ENCODE results near the gene SLC30A4. TPM values are rescaled to one million over a fixed set of nuclear protein-coding genes. Genes with fewer than 3 reads are reported as not detected.

SLC30A4 gene
- polyA plus RNA-seq, 1 of the 3 experiments (the other 2 are of a cell fraction), result 1.9 TPM

DNA sequence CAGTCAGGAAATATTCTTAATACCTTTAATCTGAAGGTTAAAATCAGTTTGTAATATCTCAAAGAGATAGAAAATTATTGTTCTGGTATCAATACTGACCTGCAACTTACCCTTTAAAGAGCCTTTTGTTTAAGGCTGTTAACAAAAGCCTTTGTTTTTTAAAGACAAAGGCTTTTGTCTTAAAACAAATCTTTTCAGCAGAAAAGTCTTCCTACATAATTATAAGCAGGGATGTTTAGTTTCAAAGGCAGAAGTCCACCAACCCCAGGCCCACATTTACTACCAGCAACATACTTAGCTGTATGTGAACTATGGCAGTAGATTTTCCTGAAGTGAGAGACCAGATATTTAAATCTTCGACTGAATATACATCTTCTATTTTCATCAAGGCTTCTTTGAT lies 36.2 kb downstream of the SLC30A4 start:
- H2AFZ ChIP-seq (ENCODE audit: low read depth), result no peak overlapping the region
- no peaks in the 10 kb centered on the region for H3F3A ChIP-seq (replicated peaks; ENCODE audit: insufficient read depth)
- no peak overlapping the region for H3K27ac ChIP-seq (ENCODE audit: low read depth in 2 of 2, low read length in 1 of 2)
- ChIA-PET CTCF (interaction anchor here (0.6 to 1.7 kb wide), 3 partner anchors 9 to 281 kb away, joined by 3 to 5 read pairs (median 3); no protein-coding TSS in a partner anchor), POLR2A (no interaction called here)
- no peak for DNase-seq
- H3K4me2 ChIP-seq, result no peak overlapping the region
- no peaks in the 10 kb centered on the region for H3K79me2 ChIP-seq (ENCODE audit: insufficient read depth)
- no peaks in the 10 kb centered on the region for H4K20me1 ChIP-seq (ENCODE audit: insufficient read depth)
- peaks cover 9 to 11% of the 10 kb centered on the region in 2 experiments for H3K36me3 ChIP-seq (replicated peaks in 1 of 2; ENCODE audit: control insufficient read depth in 1 of 2, insufficient read depth in 2 of 2, low read length in 1 of 2)
- no peaks in the 10 kb centered on the region for H3K27me3 ChIP-seq (ENCODE audit: insufficient read depth)
- no peak overlapping the region for H3K4me3 ChIP-seq (ENCODE audit: low read depth in 2 of 2, low read length in 1 of 2)
- TF ChIP-seq SIN3A (IDR thresholded peaks at IDR 0.05; ENCODE audit: borderline replicate concordance, low read depth, low read length) (no peak), MXI1 (IDR thresholded peaks at IDR 0.05; ENCODE audit: low read depth, low read length) (no peak), GABPA (IDR thresholded peaks at IDR 0.05; ENCODE audit: low read depth) (no peak)
- WGBS (ENCODE audit: low lambda C conversion rate), result 86% methylated on average over 1 of the region's 1 CpG
- H3K9me3 ChIP-seq, result no peaks in the 10 kb centered on the region
- H3K4me1 ChIP-seq (ENCODE audit: control insufficient read depth in 1 of 2, insufficient read depth in 2 of 2, low read depth in 1 of 2, low read length in 1 of 2), result no peaks in the 10 kb centered on the region
- no peaks in the 10 kb centered on the region for H3K9me2 ChIP-seq
- H3K9ac ChIP-seq, result no peak overlapping the region

DNA sequence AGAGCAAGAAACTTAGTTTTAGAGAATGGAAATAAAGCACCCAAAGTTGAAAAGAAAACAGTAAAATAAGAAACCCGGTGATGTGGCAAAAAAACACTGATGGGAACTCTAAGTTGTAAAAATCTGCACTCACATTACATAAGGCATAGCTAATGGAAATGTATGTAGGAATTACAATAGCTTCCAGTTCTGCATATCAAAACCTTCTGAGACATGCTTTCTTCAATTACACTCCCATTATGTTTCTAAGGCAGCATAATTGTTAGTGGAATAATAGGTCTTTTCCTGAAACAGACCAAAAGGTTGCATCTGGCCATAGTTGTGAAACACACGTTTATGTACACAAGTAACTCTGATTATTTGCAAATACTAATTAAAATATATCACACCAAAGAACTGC lies 41.4 kb downstream of the SLC30A4 start:
- Histone ChIP-seq H3K27me3 (ENCODE audit: insufficient read depth) (no peaks in the 10 kb centered on the region), H3K36me3 (replicated peaks in 1 of 2; ENCODE audit: control insufficient read depth in 1 of 2, insufficient read depth in 2 of 2, low read length in 1 of 2) (peaks cover under 1 to 7% of the 10 kb centered on the region in 2 experiments), H4K20me1 (ENCODE audit: insufficient read depth) (no peaks in the 10 kb centered on the region), H3K79me2 (ENCODE audit: insufficient read depth) (no peaks in the 10 kb centered on the region), H3K9ac (no peak overlapping the region), H2AFZ (ENCODE audit: low read depth) (no peak overlapping the region), H3K4me3 (ENCODE audit: low read depth in 2 of 2, low read length in 1 of 2) (no peak overlapping the region), H3K9me3 (no peaks in the 10 kb centered on the region), H3K9me2 (no peaks in the 10 kb centered on the region), H3F3A (replicated peaks; ENCODE audit: insufficient read depth) (no peaks in the 10 kb centered on the region), H3K27ac (ENCODE audit: low read depth in 2 of 2, low read length in 1 of 2) (no peak overlapping the region), H3K4me2 (no peak overlapping the region), H3K4me1 (ENCODE audit: control insufficient read depth in 1 of 2, insufficient read depth in 2 of 2, low read depth in 1 of 2, low read length in 1 of 2) (no peaks in the 10 kb centered on the region)
- TF ChIP-seq, protein P1, sequence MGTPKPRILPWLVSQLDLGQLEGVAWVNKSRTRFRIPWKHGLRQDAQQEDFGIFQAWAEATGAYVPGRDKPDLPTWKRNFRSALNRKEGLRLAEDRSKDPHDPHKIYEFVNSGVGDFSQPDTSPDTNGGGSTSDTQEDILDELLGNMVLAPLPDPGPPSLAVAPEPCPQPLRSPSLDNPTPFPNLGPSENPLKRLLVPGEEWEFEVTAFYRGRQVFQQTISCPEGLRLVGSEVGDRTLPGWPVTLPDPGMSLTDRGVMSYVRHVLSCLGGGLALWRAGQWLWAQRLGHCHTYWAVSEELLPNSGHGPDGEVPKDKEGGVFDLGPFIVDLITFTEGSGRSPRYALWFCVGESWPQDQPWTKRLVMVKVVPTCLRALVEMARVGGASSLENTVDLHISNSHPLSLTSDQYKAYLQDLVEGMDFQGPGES (IDR thresholded peaks at IDR 0.05; ENCODE audit: low read depth, low read length), result no peak
- TF ChIP-seq NFIC (IDR thresholded peaks at IDR 0.05; ENCODE audit: borderline replicate concordance), result no peak
- no peak for TF ChIP-seq TEAD4 (IDR thresholded peaks at IDR 0.05; ENCODE audit: borderline replicate concordance, insufficient read depth)
- TF ChIP-seq RCOR1 (IDR thresholded peaks at IDR 0.05; ENCODE audit: low read length), result no peak
- no peak for TF ChIP-seq EP300 (IDR thresholded peaks at IDR 0.05; ENCODE audit: borderline replicate concordance in 1 of 2, low read depth in 1 of 2, low read length in 1 of 2)
- TF ChIP-seq, protein P2, sequence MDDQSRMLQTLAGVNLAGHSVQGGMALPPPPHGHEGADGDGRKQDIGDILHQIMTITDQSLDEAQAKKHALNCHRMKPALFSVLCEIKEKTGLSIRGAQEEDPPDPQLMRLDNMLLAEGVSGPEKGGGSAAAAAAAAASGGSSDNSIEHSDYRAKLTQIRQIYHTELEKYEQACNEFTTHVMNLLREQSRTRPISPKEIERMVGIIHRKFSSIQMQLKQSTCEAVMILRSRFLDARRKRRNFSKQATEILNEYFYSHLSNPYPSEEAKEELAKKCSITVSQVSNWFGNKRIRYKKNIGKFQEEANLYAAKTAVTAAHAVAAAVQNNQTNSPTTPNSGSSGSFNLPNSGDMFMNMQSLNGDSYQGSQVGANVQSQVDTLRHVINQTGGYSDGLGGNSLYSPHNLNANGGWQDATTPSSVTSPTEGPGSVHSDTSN (IDR thresholded peaks at IDR 0.05), result no peak
- TF ChIP-seq FOXM1 (IDR thresholded peaks at IDR 0.05; ENCODE audit: low read depth), result no peak
- TF ChIP-seq, protein P3, sequence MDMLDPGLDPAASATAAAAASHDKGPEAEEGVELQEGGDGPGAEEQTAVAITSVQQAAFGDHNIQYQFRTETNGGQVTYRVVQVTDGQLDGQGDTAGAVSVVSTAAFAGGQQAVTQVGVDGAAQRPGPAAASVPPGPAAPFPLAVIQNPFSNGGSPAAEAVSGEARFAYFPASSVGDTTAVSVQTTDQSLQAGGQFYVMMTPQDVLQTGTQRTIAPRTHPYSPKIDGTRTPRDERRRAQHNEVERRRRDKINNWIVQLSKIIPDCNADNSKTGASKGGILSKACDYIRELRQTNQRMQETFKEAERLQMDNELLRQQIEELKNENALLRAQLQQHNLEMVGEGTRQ (IDR thresholded peaks at IDR 0.05; ENCODE audit: borderline replicate concordance, low read depth, low read length), result no peak
- TF ChIP-seq RAD21 (IDR thresholded peaks at IDR 0.05; ENCODE audit: low read length), result no peak
- TF ChIP-seq, protein P4, sequence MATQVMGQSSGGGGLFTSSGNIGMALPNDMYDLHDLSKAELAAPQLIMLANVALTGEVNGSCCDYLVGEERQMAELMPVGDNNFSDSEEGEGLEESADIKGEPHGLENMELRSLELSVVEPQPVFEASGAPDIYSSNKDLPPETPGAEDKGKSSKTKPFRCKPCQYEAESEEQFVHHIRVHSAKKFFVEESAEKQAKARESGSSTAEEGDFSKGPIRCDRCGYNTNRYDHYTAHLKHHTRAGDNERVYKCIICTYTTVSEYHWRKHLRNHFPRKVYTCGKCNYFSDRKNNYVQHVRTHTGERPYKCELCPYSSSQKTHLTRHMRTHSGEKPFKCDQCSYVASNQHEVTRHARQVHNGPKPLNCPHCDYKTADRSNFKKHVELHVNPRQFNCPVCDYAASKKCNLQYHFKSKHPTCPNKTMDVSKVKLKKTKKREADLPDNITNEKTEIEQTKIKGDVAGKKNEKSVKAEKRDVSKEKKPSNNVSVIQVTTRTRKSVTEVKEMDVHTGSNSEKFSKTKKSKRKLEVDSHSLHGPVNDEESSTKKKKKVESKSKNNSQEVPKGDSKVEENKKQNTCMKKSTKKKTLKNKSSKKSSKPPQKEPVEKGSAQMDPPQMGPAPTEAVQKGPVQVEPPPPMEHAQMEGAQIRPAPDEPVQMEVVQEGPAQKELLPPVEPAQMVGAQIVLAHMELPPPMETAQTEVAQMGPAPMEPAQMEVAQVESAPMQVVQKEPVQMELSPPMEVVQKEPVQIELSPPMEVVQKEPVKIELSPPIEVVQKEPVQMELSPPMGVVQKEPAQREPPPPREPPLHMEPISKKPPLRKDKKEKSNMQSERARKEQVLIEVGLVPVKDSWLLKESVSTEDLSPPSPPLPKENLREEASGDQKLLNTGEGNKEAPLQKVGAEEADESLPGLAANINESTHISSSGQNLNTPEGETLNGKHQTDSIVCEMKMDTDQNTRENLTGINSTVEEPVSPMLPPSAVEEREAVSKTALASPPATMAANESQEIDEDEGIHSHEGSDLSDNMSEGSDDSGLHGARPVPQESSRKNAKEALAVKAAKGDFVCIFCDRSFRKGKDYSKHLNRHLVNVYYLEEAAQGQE (IDR thresholded peaks at IDR 0.05; ENCODE audit: low read depth, low read length), result no peak
- no peak for DNase-seq
- WGBS (ENCODE audit: low lambda C conversion rate), result 87% methylated on average over 2 of the region's 2 CpGs
- POLR2A ChIA-PET, result no interaction called here
- CTCF ChIA-PET, result interaction anchor here (2.4 kb wide), 1 partner anchor 23 kb away, joined by 17 read pairs; no protein-coding TSS in a partner anchor
